Stomach (tissue), 4 donors: ENCODE results near the gene ERC2.

ENCODE experiments used
- EP300 ChIP-seq: sonication (generic); formaldehyde crosslinking; IDR thresholded peaks from one replicate; pipeline ENCODE4 v1.6.1; 2017; ENCODE audit warnings: antibody characterized with exemption
- TF ChIP-seq, protein P1 (sequence below), 7 experiments: fragments of 450-650 bp in 4 of 7; fragments of 200-600 bp in 3 of 7; sonication (generic) in 3 of 7; IDR thresholded peaks; one replicate each; pipeline ENCODE4 v1.5.1; 2016 to 2019; ENCODE audit warnings: antibody characterized with exemption in 7 of 7, control low read depth in 2 of 7, mild to moderate bottlenecking in 1 of 7

GRCh38 chr3:56125358-56126005 is 342.8 kb downstream of the ERC2 start:
- TF ChIP-seq, protein P1, sequence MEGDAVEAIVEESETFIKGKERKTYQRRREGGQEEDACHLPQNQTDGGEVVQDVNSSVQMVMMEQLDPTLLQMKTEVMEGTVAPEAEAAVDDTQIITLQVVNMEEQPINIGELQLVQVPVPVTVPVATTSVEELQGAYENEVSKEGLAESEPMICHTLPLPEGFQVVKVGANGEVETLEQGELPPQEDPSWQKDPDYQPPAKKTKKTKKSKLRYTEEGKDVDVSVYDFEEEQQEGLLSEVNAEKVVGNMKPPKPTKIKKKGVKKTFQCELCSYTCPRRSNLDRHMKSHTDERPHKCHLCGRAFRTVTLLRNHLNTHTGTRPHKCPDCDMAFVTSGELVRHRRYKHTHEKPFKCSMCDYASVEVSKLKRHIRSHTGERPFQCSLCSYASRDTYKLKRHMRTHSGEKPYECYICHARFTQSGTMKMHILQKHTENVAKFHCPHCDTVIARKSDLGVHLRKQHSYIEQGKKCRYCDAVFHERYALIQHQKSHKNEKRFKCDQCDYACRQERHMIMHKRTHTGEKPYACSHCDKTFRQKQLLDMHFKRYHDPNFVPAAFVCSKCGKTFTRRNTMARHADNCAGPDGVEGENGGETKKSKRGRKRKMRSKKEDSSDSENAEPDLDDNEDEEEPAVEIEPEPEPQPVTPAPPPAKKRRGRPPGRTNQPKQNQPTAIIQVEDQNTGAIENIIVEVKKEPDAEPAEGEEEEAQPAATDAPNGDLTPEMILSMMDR (IDR thresholded peaks at IDR 0.05) = no peak
- no peak for TF ChIP-seq EP300
